Inflammatory macrophage (primary cell): ENCODE data around the gene UBXN10.

Source experiments
- DNase-seq, 2 donors: peaks; one replicate each; pipeline ENCODE4 v3.0.0-alpha.2; 2020 to 2022
- total RNA-seq, 18 experiments: gene quantifications; one replicate each; lab custom pipeline; 2026; ENCODE audit warnings: mixed read lengths in 6 of 18, inconsistent platforms in 2 of 18; lab: John Stamatoyannopoulos, UW

Gene UBXN10, protein sequence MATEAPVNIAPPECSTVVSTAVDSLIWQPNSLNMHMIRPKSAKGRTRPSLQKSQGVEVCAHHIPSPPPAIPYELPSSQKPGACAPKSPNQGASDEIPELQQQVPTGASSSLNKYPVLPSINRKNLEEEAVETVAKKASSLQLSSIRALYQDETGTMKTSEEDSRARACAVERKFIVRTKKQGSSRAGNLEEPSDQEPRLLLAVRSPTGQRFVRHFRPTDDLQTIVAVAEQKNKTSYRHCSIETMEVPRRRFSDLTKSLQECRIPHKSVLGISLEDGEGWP
- total RNA-seq, result 0 to 0.65 (median 0.11) reads per million in 18 experiments

GRCh38 chr1:20185834-20186782 lies at the start of gene UBXN10, which contains the start of gene PLA2G2C:
Gene UBXN10 (plus strand): TSS chr1:20186096. CDS start chr1:20190562, 4,466 bp downstream.
Gene PLA2G2C (minus strand): TSS chr1:20186518. CDS start chr1:20177363, 9,155 bp downstream.
- no peak for DNase-seq

- no peak for DNase-seq
Observed at GRCh38 chr1:20136249-20136648, 49.6 kb upstream of the UBXN10 start.

DNA sequence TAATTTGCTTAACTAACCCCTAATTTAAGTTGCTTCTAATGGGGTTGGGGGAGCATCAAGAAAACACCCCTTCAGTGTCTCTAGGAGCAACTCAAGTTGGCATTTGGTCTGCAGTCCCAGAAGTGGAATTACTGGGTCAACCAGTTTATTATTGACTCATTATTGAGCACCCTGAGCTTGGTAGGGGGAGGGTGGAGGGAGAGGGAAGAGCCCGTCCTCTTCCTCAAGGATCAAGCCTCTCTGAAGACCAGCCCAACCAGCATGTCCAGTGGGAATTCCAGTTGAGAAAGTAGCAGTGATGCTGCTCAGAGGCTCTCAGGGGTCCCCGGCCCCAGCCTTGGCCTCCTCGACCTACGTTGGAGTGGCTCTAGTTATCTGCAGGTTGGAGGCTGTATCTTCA lies 48.8 kb upstream of the UBXN10 start:
- no peak for DNase-seq

DNA sequence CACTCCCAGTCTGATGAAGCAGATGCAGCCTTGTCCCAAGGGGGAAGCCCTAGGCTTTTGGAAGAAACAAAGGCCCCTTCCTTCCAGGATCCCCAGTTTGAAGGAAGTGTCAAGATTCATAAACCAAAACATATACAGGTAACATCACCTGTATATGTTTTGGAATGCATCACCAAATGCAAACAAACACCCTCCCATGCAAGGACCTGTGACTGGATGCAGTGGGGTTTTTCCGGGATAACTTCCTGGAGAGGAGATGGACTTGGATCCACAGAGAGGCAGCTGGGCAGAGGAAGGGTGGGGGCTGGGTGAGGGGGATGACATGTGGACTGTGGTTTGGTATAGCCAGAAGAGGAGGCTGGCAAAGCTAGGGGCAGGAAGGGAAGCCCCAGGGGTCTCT lies 48.3 kb upstream of the UBXN10 start:
- DNase-seq, result no peak

DNA sequence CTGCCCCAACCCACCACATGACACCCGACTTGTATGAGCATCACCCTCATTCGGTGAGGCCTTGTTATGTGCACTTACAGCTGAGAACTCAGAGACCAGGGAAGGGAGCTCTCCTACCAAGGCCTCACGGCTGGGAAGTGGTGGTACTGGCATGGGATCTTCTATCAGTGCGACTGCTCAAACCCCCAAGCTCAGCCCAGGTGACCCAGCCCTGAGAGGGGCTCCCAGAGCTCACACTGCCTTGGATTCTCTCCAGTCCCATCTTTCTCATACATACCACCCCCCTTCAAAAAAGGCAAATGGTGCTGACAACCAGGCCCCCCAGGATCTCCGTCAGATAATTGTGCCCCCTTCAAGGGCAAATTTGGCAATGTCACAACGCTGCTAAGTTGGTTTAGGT lies 47.5 kb upstream of the UBXN10 start:
- no peak for DNase-seq

DNA sequence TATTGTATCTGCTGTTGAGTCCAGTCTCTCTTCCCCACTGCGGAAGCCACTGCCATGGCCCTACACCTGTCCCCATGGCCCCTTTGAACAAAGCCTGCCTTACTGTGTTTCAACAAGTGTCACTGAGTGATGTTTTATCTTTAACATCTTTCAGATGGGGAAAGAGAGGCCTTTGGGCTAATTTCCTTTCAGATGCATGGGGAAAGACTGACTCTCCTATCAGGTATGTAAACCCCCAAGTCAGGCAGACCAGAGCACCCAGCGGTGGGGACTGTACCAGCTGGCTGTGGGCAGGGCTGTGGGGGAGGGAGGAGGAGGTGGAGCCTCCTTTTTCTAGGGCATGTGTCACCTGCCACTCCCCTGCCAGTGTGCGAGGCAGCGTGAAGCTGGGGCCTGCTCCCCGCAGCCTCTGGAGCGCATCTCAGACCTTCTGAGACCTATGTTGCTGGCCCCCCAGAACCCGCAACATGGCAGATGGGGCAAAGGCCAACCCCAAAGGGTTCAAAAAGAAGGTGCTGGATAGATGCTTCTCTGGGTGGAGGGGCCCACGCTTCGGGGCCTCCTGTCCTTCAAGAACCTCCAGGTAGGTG lies 46.8 kb upstream of the UBXN10 start, which contains the start of gene PLA2G2F:
PLA2G2F (plus strand) TSS at position 363 of the 590 bp plus-strand sequence; CDS start at position 468, 105 bp downstream.
- DNase-seq, result no peak

GRCh38 chr1:20139776-20140612 lies 45.9 kb upstream of the UBXN10 start:
- DNase-seq, result no peak

GRCh38 chr1:20141001-20141400 lies 44.9 kb upstream of the UBXN10 start:
- DNase-seq, result no peak

- DNase-seq, result no peak
Observed at GRCh38 chr1:20141466-20141865, 44.4 kb upstream of the UBXN10 start.

DNA sequence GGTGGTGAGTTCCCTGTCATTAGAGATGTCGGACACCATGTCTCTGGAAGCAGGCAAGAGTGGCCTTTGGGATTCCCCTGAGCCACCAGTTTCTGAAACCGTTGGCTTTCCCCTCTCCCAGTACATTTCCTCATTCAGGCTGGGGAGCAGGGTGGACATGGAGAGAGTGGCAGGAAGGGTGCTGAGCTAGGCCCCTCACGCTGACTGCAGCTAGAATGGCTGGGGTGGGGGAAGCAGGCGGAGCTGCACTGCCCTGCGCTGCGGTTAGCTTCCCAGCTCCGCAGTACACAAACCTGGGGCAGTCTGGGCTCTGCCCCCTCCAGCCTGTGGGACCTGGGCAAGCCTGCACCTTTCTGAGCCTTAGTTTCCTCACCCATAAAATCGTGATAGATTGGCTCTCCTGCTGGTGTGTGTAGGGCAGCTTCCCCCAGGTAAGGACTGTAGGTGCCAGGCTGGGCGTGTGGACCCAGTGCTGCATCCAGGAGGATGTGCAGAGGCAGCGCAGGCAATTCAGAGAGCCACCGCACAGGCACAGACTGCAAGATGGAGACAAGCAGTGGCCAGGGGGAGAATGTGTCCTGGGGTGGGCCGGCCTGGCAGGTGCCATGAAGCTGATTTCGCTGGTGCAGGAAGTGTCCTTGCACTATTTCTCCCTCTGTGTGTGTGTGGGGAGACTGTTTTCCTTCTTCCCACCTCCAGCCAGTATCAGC lies 43.7 kb upstream of the UBXN10 start:
- no peak for DNase-seq

DNA sequence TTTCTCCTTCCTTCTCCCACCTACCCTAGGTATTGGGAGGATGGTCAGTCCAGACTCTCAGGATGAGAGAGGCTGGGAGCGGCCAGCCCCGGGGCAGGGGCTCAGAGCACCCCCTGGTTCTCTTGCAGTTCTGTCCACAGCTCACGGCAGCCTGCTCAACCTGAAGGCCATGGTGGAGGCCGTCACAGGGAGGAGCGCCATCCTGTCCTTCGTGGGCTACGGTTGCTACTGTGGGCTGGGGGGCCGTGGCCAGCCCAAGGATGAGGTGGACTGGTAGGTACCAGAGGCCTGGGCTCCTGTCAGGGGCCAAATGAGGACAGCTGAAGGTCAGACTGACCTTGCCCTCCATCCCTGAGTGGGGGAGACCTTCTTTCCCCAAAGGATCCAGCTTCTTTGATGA lies 42.6 kb upstream of the UBXN10 start:
- no peak for DNase-seq

GRCh38 chr1:20143734-20144565 lies 41.9 kb upstream of the UBXN10 start:
- no peak for DNase-seq

- no peak for DNase-seq
Observed at GRCh38 chr1:20147846-20148570, 37.9 kb upstream of the UBXN10 start.

- DNase-seq, result no peak
Observed at GRCh38 chr1:20148571-20149500, 37.1 kb upstream of the UBXN10 start.

- DNase-seq, result no peak
Observed at GRCh38 chr1:20149601-20150325, 36.1 kb upstream of the UBXN10 start.

DNA sequence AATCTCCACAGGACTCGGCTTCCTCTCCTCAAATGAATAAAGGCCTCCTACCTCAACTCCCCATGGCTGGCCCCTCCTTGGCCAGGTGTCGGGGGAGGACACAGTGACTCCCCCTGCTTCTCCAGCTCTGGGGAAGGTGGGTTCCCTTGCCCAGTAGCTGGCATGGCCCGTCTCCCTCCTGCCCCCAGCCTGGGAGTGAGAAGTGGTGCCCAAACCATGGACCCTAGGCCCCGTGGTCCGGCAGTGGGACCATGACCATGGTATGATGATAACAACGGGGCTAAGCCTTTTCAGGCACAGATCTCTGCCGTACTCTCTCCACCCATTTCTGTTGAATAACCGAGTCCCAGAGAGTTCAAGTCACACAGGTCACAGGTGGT lies 35.6 kb upstream of the UBXN10 start:
- no peak for DNase-seq

DNA sequence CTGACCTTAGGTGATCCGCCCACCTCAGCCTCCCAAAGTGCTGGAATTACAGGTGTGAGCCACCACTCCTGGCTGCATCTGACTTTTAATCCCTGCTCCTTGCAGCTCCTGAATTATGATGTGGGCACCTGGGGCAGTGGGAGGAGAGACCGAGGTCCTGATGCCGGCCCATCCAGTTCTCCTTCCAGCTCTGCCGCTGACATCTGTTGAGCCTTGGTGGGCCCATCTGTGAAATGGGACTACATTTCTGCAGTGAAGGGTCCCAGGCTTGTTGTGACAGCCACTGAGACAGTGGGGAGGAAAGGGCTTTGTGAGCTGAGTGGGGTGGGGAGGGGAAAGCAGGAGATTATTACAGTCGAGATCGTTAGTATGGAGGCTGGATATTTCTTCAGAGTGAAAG lies 34.9 kb upstream of the UBXN10 start:
- DNase-seq, result no peak
